GM12891 (cell line): ENCODE results near the gene AIG1.

ENCODE experiments used
- POLR2A ChIP-seq: IDR thresholded peaks from 2 replicates; pipeline ENCODE4 v1.6.1; 2011; ENCODE audit warnings: low read depth, low read length, control low read depth
- SPI1 ChIP-seq: IDR thresholded peaks from 2 replicates; pipeline ENCODE4 v1.6.1; 2011; ENCODE audit warnings: low read depth, low read length, control low read depth

- TF ChIP-seq SPI1 (no peak), POLR2A (no peak)
These were observed 268.6 kb downstream of the AIG1 start for GRCh38 chr6:143329323-143329722.
